Peyer's patch (tissue), 4 donors: ENCODE measurements around the gene TBC1D22B. TPM values are rescaled to one million over a fixed set of nuclear protein-coding genes. Genes with fewer than 3 reads are reported as not detected.

ENCODE experiments used
- DNase-seq, 3 donors: peaks; one replicate each; pipeline ENCODE4 v3.0.0-alpha.2; 2017 to 2019
- H3K27ac ChIP-seq, 4 donors: fragments of 200-600 bp; sonication (generic); one replicate each; pipeline ENCODE4 v1.5.1; 2016 to 2019
- H3K27me3 ChIP-seq, 2 donors: fragments of 200-600 bp; sonication (generic); one replicate each; pipeline ENCODE4 v1.5.1; 2019
- H3K36me3 ChIP-seq, 3 donors: fragments of 200-600 bp; sonication (generic); one replicate each; pipeline ENCODE4 v1.5.1; 2016 to 2019
- H3K4me1 ChIP-seq, 4 donors: fragments of 200-600 bp; sonication (generic); one replicate each; pipeline ENCODE4 v1.5.1; 2016 to 2019
- H3K4me3 ChIP-seq, 4 donors: fragments of 200-600 bp; sonication (generic); 1 replicate in 3 of 4; 2 replicates in 1 of 4; pipeline ENCODE4 v1.5.1; 2016 to 2019; ENCODE audit warnings: mild to moderate bottlenecking in 1 of 4
- H3K9me3 ChIP-seq, 4 donors: fragments of 200-600 bp; sonication (generic); one replicate each; pipeline ENCODE4 v1.5.1; 2016 to 2019; ENCODE audit warnings: mild to moderate bottlenecking in 1 of 4
- POLR2A ChIP-seq, 2 donors: fragments of 450-650 bp; IDR thresholded peaks; one replicate each; pipeline ENCODE4 v1.5.1; 2017; ENCODE audit warnings: antibody characterized with exemption in 2 of 2, mild to moderate bottlenecking in 2 of 2, moderate library complexity in 2 of 2
- total RNA-seq, 4 donors: library from RNA; depleted of rRNA; stranded (reverse); fragments of >200 nt; gene quantifications; one replicate each; pipeline ENCODE4 v1.1.0, GENCODE V29; 2016
- TF ChIP-seq, protein P1 (sequence below), 6 experiments: fragments of 450-650 bp in 4 of 6; fragments of 200-600 bp in 2 of 6; sonication (generic) in 1 of 6; IDR thresholded peaks; one replicate each; pipeline ENCODE4 v1.5.1; 2017 to 2019; ENCODE audit warnings: antibody characterized with exemption in 6 of 6, mild to moderate bottlenecking in 3 of 6, moderate library complexity in 1 of 6

TBC1D22B gene
- total RNA-seq, 4 donors from 2014 or later, result 12.4 to 23.3 (median 19.0) TPM

DNA sequence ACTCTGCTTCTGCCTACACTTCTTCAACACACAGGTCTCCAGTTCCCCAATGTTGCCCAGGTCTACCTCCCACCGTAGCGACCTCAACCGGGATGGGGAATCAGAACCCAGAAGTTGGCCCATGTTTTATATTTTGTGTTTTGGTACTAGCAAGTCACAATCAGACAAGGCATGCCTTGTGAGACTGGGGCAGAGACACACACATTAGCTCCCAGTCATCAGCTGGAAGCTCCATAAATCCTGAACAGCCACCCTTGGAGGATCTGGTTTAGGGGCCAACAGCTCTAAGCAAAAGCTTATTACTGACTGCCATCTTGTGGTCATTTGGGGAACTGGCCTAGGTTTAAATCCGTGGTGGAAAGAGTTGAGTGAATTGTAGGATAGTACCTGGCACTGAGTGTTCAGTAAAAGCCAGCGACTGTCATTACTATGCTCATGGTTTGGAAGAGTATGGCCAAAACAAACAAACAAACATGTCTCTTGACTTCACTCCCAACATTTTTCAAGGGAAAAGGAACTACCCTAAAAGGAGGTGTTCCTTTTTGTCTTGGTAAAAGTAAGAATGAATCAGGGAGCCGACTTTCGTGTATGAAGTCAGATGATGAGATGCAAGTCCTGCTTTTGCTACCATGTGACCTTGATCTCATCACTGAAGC, 47.1 kb upstream of the TBC1D22B start:
- no peaks in the 10 kb centered on the region for H3K36me3 ChIP-seq
- no peaks in the 10 kb centered on the region for H3K9me3 ChIP-seq
- no peak for TF ChIP-seq POLR2A (IDR thresholded peaks at IDR 0.05)
- TF ChIP-seq, protein P1, sequence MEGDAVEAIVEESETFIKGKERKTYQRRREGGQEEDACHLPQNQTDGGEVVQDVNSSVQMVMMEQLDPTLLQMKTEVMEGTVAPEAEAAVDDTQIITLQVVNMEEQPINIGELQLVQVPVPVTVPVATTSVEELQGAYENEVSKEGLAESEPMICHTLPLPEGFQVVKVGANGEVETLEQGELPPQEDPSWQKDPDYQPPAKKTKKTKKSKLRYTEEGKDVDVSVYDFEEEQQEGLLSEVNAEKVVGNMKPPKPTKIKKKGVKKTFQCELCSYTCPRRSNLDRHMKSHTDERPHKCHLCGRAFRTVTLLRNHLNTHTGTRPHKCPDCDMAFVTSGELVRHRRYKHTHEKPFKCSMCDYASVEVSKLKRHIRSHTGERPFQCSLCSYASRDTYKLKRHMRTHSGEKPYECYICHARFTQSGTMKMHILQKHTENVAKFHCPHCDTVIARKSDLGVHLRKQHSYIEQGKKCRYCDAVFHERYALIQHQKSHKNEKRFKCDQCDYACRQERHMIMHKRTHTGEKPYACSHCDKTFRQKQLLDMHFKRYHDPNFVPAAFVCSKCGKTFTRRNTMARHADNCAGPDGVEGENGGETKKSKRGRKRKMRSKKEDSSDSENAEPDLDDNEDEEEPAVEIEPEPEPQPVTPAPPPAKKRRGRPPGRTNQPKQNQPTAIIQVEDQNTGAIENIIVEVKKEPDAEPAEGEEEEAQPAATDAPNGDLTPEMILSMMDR (IDR thresholded peaks at IDR 0.05), result peak; percentile 90 to 99 (median 99)
- no peaks in the 10 kb centered on the region for H3K4me1 ChIP-seq
- peak overlapping the region in 1 of 4 donors; percentile 27 for H3K27ac ChIP-seq
- DNase-seq, result peak in 2 of 3 donors; percentile 74 to 92
- no peaks in the 10 kb centered on the region for H3K27me3 ChIP-seq
- H3K4me3 ChIP-seq, result no peak overlapping the region

DNA sequence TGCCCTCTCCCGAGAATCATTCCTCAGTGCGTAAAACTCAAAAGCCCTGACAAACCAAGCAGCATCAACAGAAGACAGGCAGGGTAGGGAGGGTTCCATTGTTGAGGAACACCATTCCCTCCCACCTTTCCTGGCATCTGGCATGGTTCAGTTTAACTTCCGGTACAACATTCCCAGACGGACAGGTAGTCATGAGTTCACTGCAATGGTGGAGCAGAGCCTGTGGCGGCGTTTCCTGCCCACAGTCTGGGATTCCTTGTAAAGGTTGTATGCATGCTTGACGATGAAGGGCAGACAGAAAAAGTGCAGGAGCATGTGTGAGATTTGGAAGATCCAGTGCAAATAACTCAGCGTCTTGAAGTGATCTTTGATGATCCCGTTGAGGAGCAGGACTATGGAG, 45.3 kb upstream of the TBC1D22B start:
- no peaks in the 10 kb centered on the region for H3K36me3 ChIP-seq
- no peaks in the 10 kb centered on the region for H3K27me3 ChIP-seq
- no peak for DNase-seq
- TF ChIP-seq, protein P1 (IDR thresholded peaks at IDR 0.05), result no peak
- no peak for TF ChIP-seq POLR2A (IDR thresholded peaks at IDR 0.05)
- H3K4me3 ChIP-seq, result no peak overlapping the region
- no peak overlapping the region for H3K27ac ChIP-seq
- H3K9me3 ChIP-seq, result no peaks in the 10 kb centered on the region
- no peaks in the 10 kb centered on the region for H3K4me1 ChIP-seq

DNA sequence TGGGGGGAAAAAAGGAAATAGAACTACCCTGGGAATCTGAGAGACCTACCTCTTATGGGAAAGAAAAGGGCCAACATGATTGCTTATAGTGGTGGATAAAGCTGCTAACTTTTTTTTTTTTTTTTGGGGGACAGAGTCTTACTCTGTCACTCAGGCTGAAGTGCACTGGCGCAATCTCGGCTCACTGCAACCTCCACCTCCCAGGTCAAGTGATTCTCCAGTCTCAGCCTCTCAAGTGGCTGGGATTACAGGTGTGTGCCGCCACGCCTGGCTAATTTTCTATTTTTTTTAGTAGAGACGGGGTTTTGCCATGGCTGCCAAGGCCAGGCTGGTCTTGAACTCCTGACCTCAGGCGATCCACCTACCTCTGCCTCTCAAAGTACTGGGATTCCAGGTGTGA, 39.5 kb upstream of the TBC1D22B start:
- peaks cover 0 to 9% (median 2%) of the 10 kb centered on the region in 4 donors for H3K4me1 ChIP-seq
- no peak overlapping the region for H3K27ac ChIP-seq
- no peaks in the 10 kb centered on the region for H3K36me3 ChIP-seq
- no peak overlapping the region for H3K4me3 ChIP-seq
- H3K27me3 ChIP-seq, result no peaks in the 10 kb centered on the region
- DNase-seq, result no peak
- no peaks in the 10 kb centered on the region for H3K9me3 ChIP-seq
- TF ChIP-seq, protein P1 (IDR thresholded peaks at IDR 0.05), result no peak
- TF ChIP-seq POLR2A (IDR thresholded peaks at IDR 0.05), result no peak

DNA sequence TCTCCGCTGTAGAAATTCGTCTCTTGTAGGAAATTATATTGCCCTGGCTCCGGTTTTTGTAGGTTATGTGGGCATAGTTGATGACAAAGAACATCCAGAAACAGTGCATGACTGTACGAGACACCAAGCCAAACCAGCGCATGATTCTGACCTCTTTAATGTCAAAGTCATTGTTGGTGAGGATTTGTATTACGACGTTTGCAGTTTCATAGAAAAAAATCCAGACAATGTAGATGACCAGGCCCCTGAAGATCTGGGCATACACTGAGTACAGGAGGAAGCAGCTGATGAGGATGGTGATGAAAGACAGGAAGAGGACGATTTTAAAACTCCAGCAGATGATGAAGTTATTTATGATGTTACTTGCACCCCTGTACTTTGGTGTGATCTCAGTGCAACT, 39.1 kb upstream of the TBC1D22B start:
- Histone ChIP-seq H3K36me3 (no peaks in the 10 kb centered on the region), H3K27ac (no peak overlapping the region), H3K27me3 (no peaks in the 10 kb centered on the region), H3K9me3 (no peaks in the 10 kb centered on the region), H3K4me1 (peaks cover 0 to 9% (median 2%) of the 10 kb centered on the region in 4 donors), H3K4me3 (no peak overlapping the region)
- TF ChIP-seq, protein P1 (IDR thresholded peaks at IDR 0.05), result no peak
- TF ChIP-seq POLR2A (IDR thresholded peaks at IDR 0.05), result no peak
- DNase-seq, result no peak

DNA sequence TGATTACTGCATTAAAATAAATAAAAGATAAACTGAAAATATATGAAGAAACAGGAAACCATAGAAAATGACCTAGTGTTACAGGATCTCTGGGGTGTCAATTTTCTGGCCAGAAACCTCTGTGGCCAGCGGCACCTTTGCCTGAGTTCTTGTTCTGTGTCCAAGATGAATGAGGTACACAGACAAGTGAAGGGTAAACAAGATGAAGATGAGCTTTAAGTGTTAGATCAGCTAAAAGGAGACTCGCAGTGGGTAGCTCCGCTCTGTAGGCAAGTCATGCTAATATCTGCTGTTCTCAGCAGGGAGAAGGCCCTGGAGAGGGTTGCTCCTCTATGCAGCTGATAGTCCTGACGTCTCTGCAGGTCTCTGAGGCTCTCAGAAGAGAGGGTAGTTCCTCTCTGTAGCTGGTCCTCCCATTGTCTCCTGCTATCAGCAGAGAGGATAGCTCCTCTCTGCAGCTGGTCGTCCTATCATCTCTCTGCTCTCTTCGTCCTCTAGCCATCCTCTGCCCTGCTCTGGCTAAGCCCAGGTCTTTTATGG, 35.9 kb upstream of the TBC1D22B start:
- H3K27ac ChIP-seq, result peak overlapping the region in 1 of 4 donors; percentile 75
- H3K4me1 ChIP-seq, result peaks cover 0 to 9% (median 2%) of the 10 kb centered on the region in 4 donors
- no peak for TF ChIP-seq POLR2A (IDR thresholded peaks at IDR 0.05)
- TF ChIP-seq, protein P1 (IDR thresholded peaks at IDR 0.05), result no peak
- no peaks in the 10 kb centered on the region for H3K9me3 ChIP-seq
- peak overlapping the region; percentile 49 to 76 (median 70) for H3K4me3 ChIP-seq
- no peaks in the 10 kb centered on the region for H3K36me3 ChIP-seq
- no peaks in the 10 kb centered on the region for H3K27me3 ChIP-seq
- no peak for DNase-seq
